AG04449 (cell line): Measurements from ENCODE around the gene SMPDL3A.

Experiments
- CTCF ChIA-PET: fragments of 350-600 bp; formaldehyde crosslinking; extraction: SDS; loops from one replicate; lab custom pipeline; 2021; ENCODE audit warnings: antibody characterized with exemption; lab: Yijun Ruan, JAX
- POLR2A ChIA-PET: fragments of 400-600, 350-600 bp; formaldehyde crosslinking; extraction: SDS; loops from one replicate; lab custom pipeline; 2020; ENCODE audit warnings: antibody characterized with exemption, inconsistent platforms; lab: Yijun Ruan, JAX
- DNase-seq: peaks from one replicate; pipeline ENCODE4 v3.0.0-alpha.2; 2010; ENCODE audit warnings: low read depth, low spot score
- H3K4me3 ChIP-seq: 2 replicates; pipeline ENCODE4 v1.5.1; 2011; ENCODE audit warnings: low read depth, mild to moderate bottlenecking, control low read depth, low read length
- CTCF ChIP-seq: IDR thresholded peaks from one replicate; pipeline ENCODE4 v1.5.1; 2011; ENCODE audit warnings: mild to moderate bottlenecking, moderate library complexity, low read length, control low read depth, inconsistent platforms; ENCODE audit not compliant: insufficient read depth; ENCODE audit errors: missing control alignments

SMPDL3A gene

GRCh38 chr6:122788208-122788607, 850 bp upstream of the SMPDL3A start:
- ChIA-PET POLR2A (interaction anchor here (1.4 kb wide), 1 partner anchor 317 kb away, joined by 4 read pairs; the partner anchor contains the start of gene SERINC1), CTCF (interaction anchor here (0.6 to 5.5 kb wide), 8 partner anchors 9 to 61 kb away, joined by 3 to 34 read pairs (median 10); partner anchors contain the start of gene FABP7)
- no peak overlapping the region; the same call in 1 of the 2 replicates for H3K4me3 ChIP-seq
- no peak for TF ChIP-seq CTCF
- no peak for DNase-seq

GRCh38 chr6:122788663-122789181, 336 bp upstream of the SMPDL3A start:
- DNase-seq = no peak

GRCh38 chr6:122790028-122790422, 967 bp downstream of the SMPDL3A start:
- POLR2A ChIA-PET = interaction anchor here (1.4 to 1.6 kb wide), 2 partner anchors 8 to 319 kb away, joined by 4 to 13 read pairs; partner anchors contain the start of gene SERINC1
- CTCF ChIA-PET = interaction anchor here (0.7 to 5.5 kb wide), 26 partner anchors 7 to 354 kb away, joined by 3 to 34 read pairs (median 4); partner anchors contain the start of gene FABP7
- peak overlapping the region; percentile 77 for H3K4me3 ChIP-seq
- no peak for TF ChIP-seq CTCF
- DNase-seq = no peak

More at GRCh38 chr6:122788663-122789181, 336 bp upstream of the SMPDL3A start:
- TF ChIP-seq CTCF = no peak
- ChIA-PET CTCF (interaction anchor here (0.6 to 5.5 kb wide), 23 partner anchors 9 to 96 kb away, joined by 3 to 34 read pairs (median 5); partner anchors contain the start of gene FABP7), POLR2A (interaction anchor here (1.4 to 1.6 kb wide), 2 partner anchors 9 to 317 kb away, joined by 4 to 13 read pairs; partner anchors contain the start of gene SERINC1)
- peak overlapping the region; percentile 77 for H3K4me3 ChIP-seq

- POLR2A ChIA-PET = no interaction called here
- H3K4me3 ChIP-seq = peak overlapping the region; percentile 77
- CTCF ChIA-PET = interaction anchor here (2.5 to 5.5 kb wide), 4 partner anchors 8 to 59 kb away, joined by 15 to 34 read pairs (median 26); no protein-coding TSS in a partner anchor
Observed at GRCh38 chr6:122790423-122791309, 1.6 kb downstream of the SMPDL3A start.

GRCh38 chr6:122791310-122791679, 2.2 kb downstream of the SMPDL3A start:
- peak overlapping the region; percentile 77; the same call in 1 of the 2 replicates for H3K4me3 ChIP-seq
- CTCF ChIA-PET = interaction anchor here (2.8 to 5.7 kb wide), 3 partner anchors 10 to 60 kb away, joined by 15 to 34 read pairs (median 26); no protein-coding TSS in a partner anchor
- no peak for TF ChIP-seq CTCF
- POLR2A ChIA-PET = no interaction called here
- no peak for DNase-seq

More at GRCh38 chr6:122790423-122791309, 1.6 kb downstream of the SMPDL3A start:
- no peak for TF ChIP-seq CTCF
- DNase-seq = no peak
